HCT116 (cell line): ENCODE measurements around the gene ACSL5. TPM values are rescaled to one million over a fixed set of nuclear protein-coding genes. Genes with fewer than 3 reads are reported as not detected.

Source experiments
- ATAC-seq: fragments of 200-7000 bp; cut with Tn5 transposase; 2 replicates; pipeline ENCODE4 v1.9.1; 2020; ENCODE audit warnings: mild to moderate bottlenecking, moderate library complexity
- BruUV-seq: library from RNA; stranded (reverse); fragments of 400-500 nt; replicated peaks from 2 replicates; lab custom pipeline; 2021; lab: Mats Ljungman, UMichigan
- CTCF ChIA-PET: fragments of 300-600 bp; sonication (Branson Sonifier 250); formaldehyde crosslinking; loops from one replicate; lab custom pipeline; 2021; ENCODE audit warnings: antibody characterized with exemption; lab: Charles Lee
- POLR2A ChIA-PET: fragments of 300-600, 350-600 bp; sonication (Branson Sonifier 250); formaldehyde crosslinking; loops from one replicate; lab custom pipeline; 2021; ENCODE audit warnings: antibody characterized with exemption; lab: Charles Lee
- RAD21 ChIA-PET, 2 experiments: fragments of 300-600 bp; sonication (Branson Sonifier 250); formaldehyde crosslinking; loops; one replicate each; lab custom pipeline; 2023; ENCODE audit warnings: low total read pairs in 2 of 2; ENCODE audit not compliant: uncharacterized antibody in 2 of 2, unreplicated experiment in 2 of 2, low non-redundant PET in 1 of 2; lab: Charles Lee
- DNase-seq: peaks from one replicate; pipeline ENCODE4 v3.0.0-alpha.2; 2010; ENCODE audit warnings: low read depth, low spot score
- H2AFZ ChIP-seq: fragments of 200-600 bp; shearing (Covaris generic), sonication (generic); 2 replicates; pipeline ENCODE4 v1.6.1; 2017; ENCODE audit warnings: low read depth, mixed run types, mixed read lengths, antibody characterized with exemption, low read length; ENCODE audit not compliant: poor library complexity, severe bottlenecking
- H3K27ac ChIP-seq: 2 replicates; pipeline ENCODE4 v1.5.1; 2012; ENCODE audit warnings: low read depth, low read length
- H3K27me3 ChIP-seq: fragments of 200-600 bp; sonication (generic); 2 replicates; pipeline ENCODE4 v1.6.1; 2016; ENCODE audit warnings: mixed run types, low read length, mixed read lengths; ENCODE audit not compliant: insufficient read depth
- H3K36me3 ChIP-seq, 2 experiments: fragments of 200-500 bp in 1 of 2; fragments of 200-600 bp in 1 of 2; sonication (Bioruptor generic) in 1 of 2; sonication (generic) in 1 of 2; 2 replicates each; pipeline versions ENCODE4 v1.5.1 to v1.6.1; 2014 to 2016; ENCODE audit warnings: low read length in 2 of 2, inconsistent platforms in 1 of 2, mixed read lengths in 1 of 2, mixed run types in 1 of 2; ENCODE audit not compliant: insufficient read depth in 2 of 2, control insufficient read depth in 1 of 2
- H3K4me1 ChIP-seq, 2 experiments: fragments of 200-600 bp in 1 of 2; sonication (generic) in 1 of 2; 2 replicates each; pipeline versions ENCODE4 v1.5.1 to v1.6.1; 2012 to 2017; ENCODE audit warnings: low read length in 2 of 2, inconsistent platforms in 1 of 2, mild to moderate bottlenecking in 1 of 2, mixed read lengths in 1 of 2, mixed run types in 1 of 2, moderate library complexity in 1 of 2; ENCODE audit not compliant: insufficient read depth in 2 of 2, control insufficient read depth in 1 of 2
- H3K4me2 ChIP-seq: fragments of 200-600 bp; sonication (generic); 2 replicates; pipeline ENCODE4 v1.6.1; 2017; ENCODE audit warnings: mixed run types, low read length, mixed read lengths
- H3K4me3 ChIP-seq, 2 experiments: fragments of 200-600 bp in 1 of 2; sonication (generic) in 1 of 2; replicated peaks in 1 of 2; 2 replicates each; pipeline ENCODE4 v1.5.1; 2011 to 2016; ENCODE audit warnings: low read length in 2 of 2, control low read depth in 1 of 2, low read depth in 1 of 2, mild to moderate bottlenecking in 1 of 2, mixed read lengths in 1 of 2, mixed run types in 1 of 2
- H3K79me2 ChIP-seq: fragments of 200-600 bp; sonication (generic); 2 replicates; pipeline ENCODE4 v1.6.1; 2017; ENCODE audit warnings: mild to moderate bottlenecking, mixed run types, low read length, moderate library complexity, mixed read lengths; ENCODE audit not compliant: insufficient read depth
- H3K9ac ChIP-seq: fragments of 200-600 bp; sonication (generic); 2 replicates; pipeline ENCODE4 v1.6.1; 2016; ENCODE audit warnings: low read length, mixed read lengths
- H3K9me2 ChIP-seq: fragments of 200-600 bp; sonication (generic), shearing (Covaris generic); 2 replicates; pipeline ENCODE4 v1.6.1; 2017; ENCODE audit warnings: mixed run types, mild to moderate bottlenecking, moderate library complexity; ENCODE audit not compliant: insufficient read depth
- H3K9me3 ChIP-seq, 2 experiments: fragments of 200-500 bp in 1 of 2; fragments of 200-600 bp in 1 of 2; sonication (Bioruptor generic) in 1 of 2; sonication (generic) in 1 of 2; 2 replicates each; pipeline ENCODE4 v1.6.1; 2014 to 2017; ENCODE audit warnings: low read length in 2 of 2, mixed read lengths in 2 of 2, inconsistent platforms in 1 of 2, low read depth in 1 of 2, mild to moderate bottlenecking in 1 of 2, mixed run types in 1 of 2, moderate library complexity in 1 of 2; ENCODE audit not compliant: control insufficient read depth in 1 of 2, insufficient read depth in 1 of 2
- H4K20me1 ChIP-seq: fragments of 200-600 bp; sonication (generic), shearing (Covaris generic); 2 replicates; pipeline ENCODE4 v1.6.1; 2017; ENCODE audit warnings: mixed run types, mild to moderate bottlenecking, moderate library complexity; ENCODE audit not compliant: insufficient read depth
- CBX3 ChIP-seq: IDR thresholded peaks from 2 replicates; pipeline ENCODE4 v1.6.1; 2012; ENCODE audit warnings: low read depth
- CEBPB ChIP-seq: IDR thresholded peaks from 2 replicates; pipeline ENCODE4 v1.6.1; 2012; ENCODE audit warnings: low read depth
- EGR1 ChIP-seq: IDR thresholded peaks from 2 replicates; pipeline ENCODE4 v1.6.1; 2012; ENCODE audit warnings: low read depth
- ELF1 ChIP-seq: IDR thresholded peaks from 2 replicates; pipeline ENCODE4 v1.6.1; 2012; ENCODE audit warnings: low read depth, borderline replicate concordance
- EZH2 ChIP-seq: fragments of 200-600 bp; sonication (generic); IDR thresholded peaks from 2 replicates; pipeline ENCODE4 v1.6.1; 2017; ENCODE audit warnings: antibody characterized with exemption, mixed run types
- EZH2phosphoT487 ChIP-seq: fragments of 200-600 bp; IDR thresholded peaks from 2 replicates; pipeline ENCODE4 v1.6.1; 2018; ENCODE audit warnings: antibody characterized with exemption, borderline replicate concordance
- FOSL1 ChIP-seq: IDR thresholded peaks from 2 replicates; pipeline ENCODE4 v1.6.1; 2012; ENCODE audit warnings: low read depth
- JUND ChIP-seq: IDR thresholded peaks from 2 replicates; pipeline ENCODE4 v1.6.1; 2012
- MAX ChIP-seq: IDR thresholded peaks from 2 replicates; pipeline ENCODE4 v1.6.1; 2012
- SIN3A ChIP-seq: IDR thresholded peaks from 2 replicates; pipeline ENCODE4 v1.6.1; 2012; ENCODE audit warnings: low read depth
- SP1 ChIP-seq: IDR thresholded peaks from 2 replicates; pipeline ENCODE4 v1.6.1; 2012; ENCODE audit warnings: low read depth
- SRF ChIP-seq: IDR thresholded peaks from 2 replicates; pipeline ENCODE4 v1.6.1; 2012; ENCODE audit warnings: low read depth
- TCF7L2 ChIP-seq: IDR thresholded peaks from 2 replicates; pipeline ENCODE4 v1.7.0; 2011; ENCODE audit warnings: borderline replicate concordance, inconsistent platforms; ENCODE audit not compliant: insufficient read depth, insufficient read length; ENCODE audit errors: extremely low read depth
- ZBTB33 ChIP-seq: IDR thresholded peaks from 2 replicates; pipeline ENCODE4 v1.6.1; 2011; ENCODE audit warnings: mild to moderate bottlenecking, low read length, moderate library complexity; ENCODE audit not compliant: insufficient replicate concordance; ENCODE audit errors: extremely low read depth
- ZFX ChIP-seq: fragments of 450-650 bp; IDR thresholded peaks from 2 replicates; pipeline ENCODE4 v1.6.1; 2017
- intact Hi-C: fragments of 100-400 bp; cut with micrococcal nuclease; formaldehyde crosslinking; loops from 2 replicates; pipeline ENCODE4 v1.10.0; 2022
- total RNA-seq: library from RNA; stranded (reverse); gene quantifications from one replicate; pipeline ENCODE4 v1.2.1, GENCODE V29; 2021; ENCODE audit not compliant: unreplicated experiment
- TF ChIP-seq, protein P1 (sequence below): IDR thresholded peaks from 2 replicates; pipeline ENCODE4 v1.6.1; 2012
- TF ChIP-seq, protein P2 (sequence below), 3 experiments: fragments of 200-600 bp in 1 of 3; sonication (generic) in 1 of 3; IDR thresholded peaks in 2 of 3; conservative IDR thresholded peaks in 1 of 3; 2 replicates each; pipeline ENCODE4 v1.5.1; 2012 to 2017; ENCODE audit warnings: low read depth in 2 of 3, low read length in 2 of 3, antibody characterized with exemption in 1 of 3, borderline replicate concordance in 1 of 3, control low read depth in 1 of 3, mild to moderate bottlenecking in 1 of 3, mixed read lengths in 1 of 3, mixed run types in 1 of 3, moderate library complexity in 1 of 3; ENCODE audit not compliant: insufficient read depth in 1 of 3

Gene ACSL5
- total RNA-seq, 1 experiment from 2014 or later: 195 TPM

GRCh38 chr10:112412696-112413095 is 38.8 kb downstream of the ACSL5 start (continued):
- TF ChIP-seq, protein P1, sequence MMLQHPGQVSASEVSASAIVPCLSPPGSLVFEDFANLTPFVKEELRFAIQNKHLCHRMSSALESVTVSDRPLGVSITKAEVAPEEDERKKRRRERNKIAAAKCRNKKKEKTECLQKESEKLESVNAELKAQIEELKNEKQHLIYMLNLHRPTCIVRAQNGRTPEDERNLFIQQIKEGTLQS: no peak
- TF ChIP-seq CEBPB: no peak
- TF ChIP-seq, all 23 proteins: peak for 0

DNA sequence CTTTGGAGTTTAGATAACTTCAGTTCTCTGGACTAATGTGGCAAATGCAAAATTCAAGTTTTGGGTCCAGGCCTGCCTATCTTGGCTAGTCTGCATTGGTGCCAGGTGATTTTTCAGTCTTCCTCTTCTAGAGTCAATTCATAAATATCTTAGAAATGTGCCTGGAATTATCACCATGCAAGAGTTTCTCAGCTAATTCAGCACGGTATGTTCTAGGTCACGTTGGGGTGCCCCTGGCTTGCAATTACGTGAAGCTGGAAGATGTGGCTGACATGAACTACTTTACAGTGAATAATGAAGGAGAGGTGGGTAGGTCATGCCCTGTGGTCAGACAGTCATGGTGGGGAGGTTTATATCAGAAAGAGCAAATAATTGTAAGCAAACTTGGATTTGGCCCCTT is 47.8 kb downstream of the ACSL5 start:
- CTCF ChIA-PET: no interaction called here
- RAD21 ChIA-PET: no interaction called here
- intact Hi-C loops: no loop called here

DNA sequence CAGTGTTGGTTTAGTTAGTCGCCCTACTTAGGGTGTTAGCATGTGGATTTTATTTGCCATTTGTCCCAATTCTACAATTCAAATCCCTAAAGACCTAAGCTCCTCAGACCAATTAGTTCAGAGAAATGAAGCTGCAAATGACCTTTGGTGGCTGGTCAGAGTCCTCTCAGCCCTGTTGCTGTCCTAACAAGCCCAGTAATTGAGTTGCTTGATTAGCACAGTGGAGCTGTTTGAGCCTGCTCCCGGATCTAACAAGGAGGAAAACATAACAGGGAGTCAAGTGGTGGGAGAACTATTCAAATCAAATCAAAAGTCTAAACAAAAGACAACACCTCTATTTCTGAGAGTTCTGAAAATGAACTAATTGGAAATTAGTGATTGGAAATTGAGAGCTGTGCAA is 50.7 kb downstream of the ACSL5 start:
- ATAC-seq: no peak
- TF ChIP-seq SRF (no peak), EGR1 (no peak), ZBTB33 (no peak), MAX (no peak), ZFX (no peak)
- TF ChIP-seq, protein P2, sequence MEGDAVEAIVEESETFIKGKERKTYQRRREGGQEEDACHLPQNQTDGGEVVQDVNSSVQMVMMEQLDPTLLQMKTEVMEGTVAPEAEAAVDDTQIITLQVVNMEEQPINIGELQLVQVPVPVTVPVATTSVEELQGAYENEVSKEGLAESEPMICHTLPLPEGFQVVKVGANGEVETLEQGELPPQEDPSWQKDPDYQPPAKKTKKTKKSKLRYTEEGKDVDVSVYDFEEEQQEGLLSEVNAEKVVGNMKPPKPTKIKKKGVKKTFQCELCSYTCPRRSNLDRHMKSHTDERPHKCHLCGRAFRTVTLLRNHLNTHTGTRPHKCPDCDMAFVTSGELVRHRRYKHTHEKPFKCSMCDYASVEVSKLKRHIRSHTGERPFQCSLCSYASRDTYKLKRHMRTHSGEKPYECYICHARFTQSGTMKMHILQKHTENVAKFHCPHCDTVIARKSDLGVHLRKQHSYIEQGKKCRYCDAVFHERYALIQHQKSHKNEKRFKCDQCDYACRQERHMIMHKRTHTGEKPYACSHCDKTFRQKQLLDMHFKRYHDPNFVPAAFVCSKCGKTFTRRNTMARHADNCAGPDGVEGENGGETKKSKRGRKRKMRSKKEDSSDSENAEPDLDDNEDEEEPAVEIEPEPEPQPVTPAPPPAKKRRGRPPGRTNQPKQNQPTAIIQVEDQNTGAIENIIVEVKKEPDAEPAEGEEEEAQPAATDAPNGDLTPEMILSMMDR (IDR thresholded peaks at IDR 0.05 in 2 of 3, conservative IDR thresholded peaks at IDR 0.05 in 1 of 3; ENCODE audit: borderline replicate concordance in 1 of 3, insufficient read depth in 1 of 3, low read depth in 2 of 3, low read length in 2 of 3): no peak
- TF ChIP-seq, all 23 proteins: peak for 0
- no TSS peak for BruUV-seq
- Histone ChIP-seq H3K9me2 (no peaks in the 10 kb centered on the region), H3K4me1 (peaks cover 12 to 30% of the 10 kb centered on the region in 2 experiments; a peak in 3 of 4 replicates), H3K27ac (no peak overlapping the region), H3K4me3 (no peak overlapping the region), H3K9me3 (no peaks in the 10 kb centered on the region), H3K9ac (no peak overlapping the region), H3K79me2 (no peaks in the 10 kb centered on the region), H3K27me3 (no peaks in the 10 kb centered on the region), H4K20me1 (no peaks in the 10 kb centered on the region), H2AFZ (no peak overlapping the region), H3K36me3 (peaks cover 65 to 70% of the 10 kb centered on the region in 2 experiments), H3K4me2 (no peak overlapping the region)
- no peak for DNase-seq
- intact Hi-C loops: no loop called here
- POLR2A ChIA-PET: no interaction called here
- RAD21 ChIA-PET: interaction anchor here in 1 of 2 experiments (1.3 kb wide), 1 partner anchor 10 kb away, joined by 3 read pairs; no protein-coding TSS in a partner anchor
- CTCF ChIA-PET: interaction anchor here (1.5 to 2.5 kb wide), 2 partner anchors 10 to 109 kb away, joined by 4 to 5 read pairs; no protein-coding TSS in a partner anchor

More for the DNA sequence above, 47.8 kb downstream of the ACSL5 start:
- H4K20me1 ChIP-seq: no peaks in the 10 kb centered on the region
- BruUV-seq: TSS peak; percentile 2
- no peak for DNase-seq
- H2AFZ ChIP-seq: no peak overlapping the region
- H3K9me3 ChIP-seq: no peaks in the 10 kb centered on the region
- H3K79me2 ChIP-seq: no peaks in the 10 kb centered on the region
- TF ChIP-seq, protein P1: no peak
- TF ChIP-seq TCF7L2 (no peak), FOSL1 (no peak), EZH2phosphoT487 (no peak), ELF1 (no peak), CBX3 (no peak), CEBPB (no peak), SP1 (no peak), EZH2 (no peak), SIN3A (no peak), JUND (no peak)
- TF ChIP-seq, all 23 proteins: peak for 0
- POLR2A ChIA-PET: no interaction called here
- Histone ChIP-seq H3K27ac (no peak overlapping the region), H3K27me3 (no peaks in the 10 kb centered on the region), H3K4me2 (no peak overlapping the region), H3K9ac (no peak overlapping the region), H3K36me3 (peaks cover 68 to 74% of the 10 kb centered on the region in 2 experiments), H3K4me1 (peaks cover 0 to 2% of the 10 kb centered on the region in 2 experiments; a peak in 1 of 4 replicates), H3K9me2 (no peaks in the 10 kb centered on the region), H3K4me3 (no peak overlapping the region)
- ATAC-seq: no peak
